ENCODE measurements around the gene OTX2. TPM values are rescaled to one million over a fixed set of nuclear protein-coding genes. Genes with fewer than 3 reads are reported as not detected.

Gene OTX2
- total and polyA plus RNA-seq, 2 experiments from 2014 or later, result 16.5 to 23.9 TPM

DNA sequence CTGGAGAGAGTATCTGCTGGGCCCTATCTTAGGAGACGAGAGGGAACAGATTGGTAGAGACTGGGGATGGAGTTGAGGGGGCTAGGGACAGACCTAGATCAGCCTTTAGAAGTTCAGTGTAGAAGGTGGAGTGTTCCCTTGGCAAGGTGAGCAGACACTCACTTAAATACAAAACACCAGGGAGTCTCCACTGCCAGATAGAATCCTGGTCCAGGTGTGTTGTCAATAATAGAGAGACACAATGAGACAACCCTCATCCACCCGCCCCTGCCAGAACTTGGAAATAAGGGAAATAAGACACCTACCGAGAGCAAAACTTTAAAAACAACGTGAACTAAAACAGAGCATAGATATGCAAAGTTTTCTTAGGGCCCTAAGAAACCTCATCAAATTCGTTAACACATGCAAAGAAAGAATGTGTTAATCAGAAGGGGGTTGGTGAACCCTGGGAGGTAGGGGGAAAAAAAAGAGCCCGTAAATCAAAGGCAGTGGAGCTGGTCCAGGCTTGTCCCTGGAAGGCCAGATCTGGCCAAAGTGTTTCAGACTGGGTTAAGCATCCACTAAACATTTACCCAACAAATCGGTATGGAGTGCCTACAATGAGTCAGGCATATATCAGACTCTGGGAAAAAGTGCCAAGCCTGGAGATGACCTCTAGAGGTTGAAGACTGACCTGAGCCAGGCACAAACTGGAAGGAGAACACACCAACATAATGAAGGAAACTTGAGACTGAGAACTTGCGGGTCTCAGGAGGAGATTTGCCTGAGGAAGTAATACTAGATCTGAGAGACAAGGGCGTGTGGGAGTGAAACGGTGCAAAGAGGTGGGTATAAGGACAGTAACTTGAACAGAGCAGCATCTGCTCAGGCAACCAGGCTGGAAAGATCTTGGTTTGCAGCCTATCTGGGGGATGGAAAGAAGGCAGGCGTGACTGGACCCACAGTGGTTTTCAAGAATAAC, 37.0 kb upstream of the OTX2 start:
- TF ChIP-seq CREB1 (CRISPR knock-in tag; IDR thresholded peaks at IDR 0.05; ENCODE audit: low read depth) (peak; percentile 28; the same call in 1 of the 2 replicates), ZNF114 (CRISPR knock-in tag; IDR thresholded peaks at IDR 0.05) (peak; percentile 69; the same call in 1 of the 2 replicates), ZNF331 (CRISPR knock-in tag; IDR thresholded peaks at IDR 0.05; ENCODE audit: low read depth) (no peak), POLR2AphosphoS5 (IDR thresholded peaks at IDR 0.05; ENCODE audit: low read depth) (peak; percentile 52), NANOG (IDR thresholded peaks at IDR 0.05; ENCODE audit: borderline replicate concordance) (peak; percentile 82)
- TF ChIP-seq, protein P1, sequence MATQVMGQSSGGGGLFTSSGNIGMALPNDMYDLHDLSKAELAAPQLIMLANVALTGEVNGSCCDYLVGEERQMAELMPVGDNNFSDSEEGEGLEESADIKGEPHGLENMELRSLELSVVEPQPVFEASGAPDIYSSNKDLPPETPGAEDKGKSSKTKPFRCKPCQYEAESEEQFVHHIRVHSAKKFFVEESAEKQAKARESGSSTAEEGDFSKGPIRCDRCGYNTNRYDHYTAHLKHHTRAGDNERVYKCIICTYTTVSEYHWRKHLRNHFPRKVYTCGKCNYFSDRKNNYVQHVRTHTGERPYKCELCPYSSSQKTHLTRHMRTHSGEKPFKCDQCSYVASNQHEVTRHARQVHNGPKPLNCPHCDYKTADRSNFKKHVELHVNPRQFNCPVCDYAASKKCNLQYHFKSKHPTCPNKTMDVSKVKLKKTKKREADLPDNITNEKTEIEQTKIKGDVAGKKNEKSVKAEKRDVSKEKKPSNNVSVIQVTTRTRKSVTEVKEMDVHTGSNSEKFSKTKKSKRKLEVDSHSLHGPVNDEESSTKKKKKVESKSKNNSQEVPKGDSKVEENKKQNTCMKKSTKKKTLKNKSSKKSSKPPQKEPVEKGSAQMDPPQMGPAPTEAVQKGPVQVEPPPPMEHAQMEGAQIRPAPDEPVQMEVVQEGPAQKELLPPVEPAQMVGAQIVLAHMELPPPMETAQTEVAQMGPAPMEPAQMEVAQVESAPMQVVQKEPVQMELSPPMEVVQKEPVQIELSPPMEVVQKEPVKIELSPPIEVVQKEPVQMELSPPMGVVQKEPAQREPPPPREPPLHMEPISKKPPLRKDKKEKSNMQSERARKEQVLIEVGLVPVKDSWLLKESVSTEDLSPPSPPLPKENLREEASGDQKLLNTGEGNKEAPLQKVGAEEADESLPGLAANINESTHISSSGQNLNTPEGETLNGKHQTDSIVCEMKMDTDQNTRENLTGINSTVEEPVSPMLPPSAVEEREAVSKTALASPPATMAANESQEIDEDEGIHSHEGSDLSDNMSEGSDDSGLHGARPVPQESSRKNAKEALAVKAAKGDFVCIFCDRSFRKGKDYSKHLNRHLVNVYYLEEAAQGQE (IDR thresholded peaks at IDR 0.05; ENCODE audit: unreplicated experiment), result no peak
- TF ChIP-seq, protein P2, sequence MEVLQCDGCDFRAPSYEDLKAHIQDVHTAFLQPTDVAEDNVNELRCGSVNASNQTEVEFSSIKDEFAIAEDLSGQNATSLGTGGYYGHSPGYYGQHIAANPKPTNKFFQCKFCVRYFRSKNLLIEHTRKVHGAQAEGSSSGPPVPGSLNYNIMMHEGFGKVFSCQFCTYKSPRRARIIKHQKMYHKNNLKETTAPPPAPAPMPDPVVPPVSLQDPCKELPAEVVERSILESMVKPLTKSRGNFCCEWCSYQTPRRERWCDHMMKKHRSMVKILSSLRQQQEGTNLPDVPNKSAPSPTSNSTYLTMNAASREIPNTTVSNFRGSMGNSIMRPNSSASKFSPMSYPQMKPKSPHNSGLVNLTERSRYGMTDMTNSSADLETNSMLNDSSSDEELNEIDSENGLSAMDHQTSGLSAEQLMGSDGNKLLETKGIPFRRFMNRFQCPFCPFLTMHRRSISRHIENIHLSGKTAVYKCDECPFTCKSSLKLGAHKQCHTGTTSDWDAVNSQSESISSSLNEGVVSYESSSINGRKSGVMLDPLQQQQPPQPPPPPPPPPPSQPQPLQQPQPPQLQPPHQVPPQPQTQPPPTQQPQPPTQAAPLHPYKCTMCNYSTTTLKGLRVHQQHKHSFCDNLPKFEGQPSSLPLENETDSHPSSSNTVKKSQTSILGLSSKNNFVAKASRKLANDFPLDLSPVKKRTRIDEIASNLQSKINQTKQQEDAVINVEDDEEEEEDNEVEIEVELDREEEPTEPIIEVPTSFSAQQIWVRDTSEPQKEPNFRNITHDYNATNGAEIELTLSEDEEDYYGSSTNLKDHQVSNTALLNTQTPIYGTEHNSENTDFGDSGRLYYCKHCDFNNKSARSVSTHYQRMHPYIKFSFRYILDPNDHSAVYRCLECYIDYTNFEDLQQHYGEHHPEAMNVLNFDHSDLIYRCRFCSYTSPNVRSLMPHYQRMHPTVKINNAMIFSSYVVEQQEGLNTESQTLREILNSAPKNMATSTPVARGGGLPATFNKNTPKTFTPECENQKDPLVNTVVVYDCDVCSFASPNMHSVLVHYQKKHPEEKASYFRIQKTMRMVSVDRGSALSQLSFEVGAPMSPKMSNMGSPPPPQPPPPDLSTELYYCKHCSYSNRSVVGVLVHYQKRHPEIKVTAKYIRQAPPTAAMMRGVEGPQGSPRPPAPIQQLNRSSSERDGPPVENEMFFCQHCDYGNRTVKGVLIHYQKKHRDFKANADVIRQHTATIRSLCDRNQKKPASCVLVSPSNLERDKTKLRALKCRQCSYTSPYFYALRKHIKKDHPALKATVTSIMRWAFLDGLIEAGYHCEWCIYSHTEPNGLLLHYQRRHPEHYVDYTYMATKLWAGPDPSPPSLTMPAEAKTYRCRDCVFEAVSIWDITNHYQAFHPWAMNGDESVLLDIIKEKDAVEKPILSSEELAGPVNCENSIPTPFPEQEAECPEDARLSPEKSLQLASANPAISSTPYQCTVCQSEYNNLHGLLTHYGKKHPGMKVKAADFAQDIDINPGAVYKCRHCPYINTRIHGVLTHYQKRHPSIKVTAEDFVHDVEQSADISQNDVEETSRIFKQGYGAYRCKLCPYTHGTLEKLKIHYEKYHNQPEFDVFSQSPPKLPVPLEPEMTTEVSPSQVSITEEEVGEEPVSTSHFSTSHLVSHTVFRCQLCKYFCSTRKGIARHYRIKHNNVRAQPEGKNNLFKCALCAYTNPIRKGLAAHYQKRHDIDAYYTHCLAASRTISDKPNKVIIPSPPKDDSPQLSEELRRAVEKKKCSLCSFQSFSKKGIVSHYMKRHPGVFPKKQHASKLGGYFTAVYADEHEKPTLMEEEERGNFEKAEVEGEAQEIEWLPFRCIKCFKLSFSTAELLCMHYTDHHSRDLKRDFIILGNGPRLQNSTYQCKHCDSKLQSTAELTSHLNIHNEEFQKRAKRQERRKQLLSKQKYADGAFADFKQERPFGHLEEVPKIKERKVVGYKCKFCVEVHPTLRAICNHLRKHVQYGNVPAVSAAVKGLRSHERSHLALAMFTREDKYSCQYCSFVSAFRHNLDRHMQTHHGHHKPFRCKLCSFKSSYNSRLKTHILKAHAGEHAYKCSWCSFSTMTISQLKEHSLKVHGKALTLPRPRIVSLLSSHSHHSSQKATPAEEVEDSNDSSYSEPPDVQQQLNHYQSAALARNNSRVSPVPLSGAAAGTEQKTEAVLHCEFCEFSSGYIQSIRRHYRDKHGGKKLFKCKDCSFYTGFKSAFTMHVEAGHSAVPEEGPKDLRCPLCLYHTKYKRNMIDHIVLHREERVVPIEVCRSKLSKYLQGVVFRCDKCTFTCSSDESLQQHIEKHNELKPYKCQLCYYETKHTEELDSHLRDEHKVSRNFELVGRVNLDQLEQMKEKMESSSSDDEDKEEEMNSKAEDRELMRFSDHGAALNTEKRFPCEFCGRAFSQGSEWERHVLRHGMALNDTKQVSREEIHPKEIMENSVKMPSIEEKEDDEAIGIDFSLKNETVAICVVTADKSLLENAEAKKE (CRISPR knock-in tag; IDR thresholded peaks at IDR 0.05), result peak; percentile 80
- H3K27me3 ChIP-seq (ENCODE audit: insufficient read depth), result peaks cover 94% of the 10 kb centered on the region
- Mint-ChIP-seq H3K9me3 (no peaks in the 10 kb centered on the region; the same call in 2 of the 3 replicates), H3K27me3 (ENCODE audit: insufficient read depth, low read depth, poor library complexity) (peaks cover 67% of the 10 kb centered on the region), H3K4me1 (peaks cover 58% of the 10 kb centered on the region), H3K27ac (no peak overlapping the region; the same call in 1 of the 2 replicates), H3K4me3 (peak overlapping the region; percentile 45), H3K36me3 (ENCODE audit: low read depth) (no peaks in the 10 kb centered on the region)
- DNase-seq (ENCODE audit: low spot score) (peak; percentile 95), ATAC-seq (peak; percentile 83)
- peak overlapping the region; percentile 21; the same call in 1 of the 2 replicates for H3K4me3 ChIP-seq
- H3K27ac ChIP-seq (ENCODE audit: low read depth), result no peak overlapping the region
- H3K36me3 ChIP-seq (ENCODE audit: insufficient read depth), result no peaks in the 10 kb centered on the region
- no peaks in the 10 kb centered on the region for H4K20me1 ChIP-seq (replicated peaks; ENCODE audit: insufficient read depth)
- H2AFZ ChIP-seq, result no peak overlapping the region
- 0 out of 2 replicates have a peak, but pooled peaks cover 2% of the 10 kb centered on the region for H3F3A ChIP-seq (replicated peaks; ENCODE audit: low read depth)
- peak overlapping the region; percentile 56 for H3K4me2 ChIP-seq
- H3K79me2 ChIP-seq (replicated peaks; ENCODE audit: insufficient read depth), result no peaks in the 10 kb centered on the region
- no peaks in the 10 kb centered on the region for H3K9me2 ChIP-seq (ENCODE audit: insufficient read depth)
- peaks cover 52% of the 10 kb centered on the region for H3K4me1 ChIP-seq (ENCODE audit: insufficient read depth)
